ENCODE measurements around the gene STK33.

DNA sequence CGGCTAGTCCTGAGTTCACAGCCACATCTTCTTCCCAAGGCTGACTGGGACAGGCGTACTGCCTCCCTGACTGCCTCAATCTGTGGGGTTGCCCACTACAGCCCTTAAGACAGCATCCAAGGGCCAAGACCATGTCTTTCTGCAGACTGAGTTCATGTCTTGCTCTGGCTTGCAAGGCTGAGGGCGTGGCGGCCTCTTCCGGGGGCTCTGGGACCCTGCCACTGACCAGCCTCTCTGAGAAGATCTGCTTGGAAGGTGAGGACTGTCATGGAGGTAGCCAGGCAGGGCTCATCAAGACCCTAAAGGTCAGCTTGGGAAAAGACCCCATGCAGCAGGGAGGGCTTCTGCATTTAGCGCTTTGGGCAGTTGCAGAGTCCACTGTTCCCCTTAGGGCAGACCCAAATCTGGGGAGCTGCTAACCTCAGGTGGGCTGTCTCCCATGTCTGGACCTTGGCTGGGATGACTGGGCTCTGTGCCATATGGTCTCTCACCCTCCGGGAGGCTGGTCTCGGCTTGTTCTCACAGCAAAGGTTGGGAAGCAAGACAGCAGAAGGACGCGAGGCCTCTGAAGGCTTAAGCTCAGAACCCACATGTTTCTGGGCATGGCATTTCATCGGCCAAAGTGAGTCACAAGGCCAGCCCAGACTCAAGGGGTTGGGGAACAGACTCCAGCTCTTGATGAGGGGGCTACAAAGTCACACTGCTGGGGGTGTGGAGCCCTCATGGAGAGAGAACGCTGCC is 221.2 kb downstream of the STK33 start:
- TF ChIP-seq, protein P1, sequence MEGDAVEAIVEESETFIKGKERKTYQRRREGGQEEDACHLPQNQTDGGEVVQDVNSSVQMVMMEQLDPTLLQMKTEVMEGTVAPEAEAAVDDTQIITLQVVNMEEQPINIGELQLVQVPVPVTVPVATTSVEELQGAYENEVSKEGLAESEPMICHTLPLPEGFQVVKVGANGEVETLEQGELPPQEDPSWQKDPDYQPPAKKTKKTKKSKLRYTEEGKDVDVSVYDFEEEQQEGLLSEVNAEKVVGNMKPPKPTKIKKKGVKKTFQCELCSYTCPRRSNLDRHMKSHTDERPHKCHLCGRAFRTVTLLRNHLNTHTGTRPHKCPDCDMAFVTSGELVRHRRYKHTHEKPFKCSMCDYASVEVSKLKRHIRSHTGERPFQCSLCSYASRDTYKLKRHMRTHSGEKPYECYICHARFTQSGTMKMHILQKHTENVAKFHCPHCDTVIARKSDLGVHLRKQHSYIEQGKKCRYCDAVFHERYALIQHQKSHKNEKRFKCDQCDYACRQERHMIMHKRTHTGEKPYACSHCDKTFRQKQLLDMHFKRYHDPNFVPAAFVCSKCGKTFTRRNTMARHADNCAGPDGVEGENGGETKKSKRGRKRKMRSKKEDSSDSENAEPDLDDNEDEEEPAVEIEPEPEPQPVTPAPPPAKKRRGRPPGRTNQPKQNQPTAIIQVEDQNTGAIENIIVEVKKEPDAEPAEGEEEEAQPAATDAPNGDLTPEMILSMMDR (IDR thresholded peaks at IDR 0.05) = no peak
- no peak for TF ChIP-seq POLR2A (IDR thresholded peaks at IDR 0.05)
